OCI-LY1 (cell line): ENCODE results near the gene ARL8B.

ENCODE experiments used
- H2AFZ ChIP-seq: fragments of 200-600 bp; sonication (generic), shearing (Covaris generic); 2 replicates; pipeline ENCODE4 v1.6.0; 2014; ENCODE audit warnings: antibody characterized with exemption, mild to moderate bottlenecking, low read length
- H3F3A ChIP-seq: fragments of 200-600 bp; sonication (generic), shearing (Covaris generic); 2 replicates; pipeline ENCODE4 v1.6.0; 2014; ENCODE audit warnings: mild to moderate bottlenecking, antibody characterized with exemption, low read length, moderate library complexity; ENCODE audit not compliant: insufficient read depth
- H3K27ac ChIP-seq: fragments of 200-600 bp; sonication (generic); 2 replicates; pipeline ENCODE4 v1.5.1; 2014; ENCODE audit warnings: low read length, mixed run types, mild to moderate bottlenecking, low read depth; ENCODE audit not compliant: poor library complexity, severe bottlenecking
- H3K27me3 ChIP-seq: fragments of 200-600 bp; sonication (generic); 2 replicates; pipeline ENCODE4 v1.6.0; 2014; ENCODE audit warnings: antibody characterized with exemption, mild to moderate bottlenecking, low read length, moderate library complexity; ENCODE audit not compliant: insufficient read depth
- H3K36me3 ChIP-seq: fragments of 200-600 bp; sonication (generic); 2 replicates; pipeline ENCODE4 v1.6.1; 2014; ENCODE audit warnings: mild to moderate bottlenecking, antibody characterized with exemption, low read length, moderate library complexity, mixed read lengths; ENCODE audit not compliant: insufficient read depth
- H3K4me1 ChIP-seq: fragments of 200-600 bp; sonication (generic); 2 replicates; pipeline ENCODE4 v1.5.1; 2014; ENCODE audit warnings: mild to moderate bottlenecking, low read length, moderate library complexity; ENCODE audit not compliant: insufficient read depth, severe bottlenecking
- H3K4me2 ChIP-seq: fragments of 200-600 bp; sonication (generic), shearing (Covaris generic); 2 replicates; pipeline ENCODE4 v1.6.1; 2014; ENCODE audit warnings: low read length
- H3K4me3 ChIP-seq: fragments of 200-600 bp; sonication (generic); 2 replicates; pipeline ENCODE4 v1.5.1; 2014; ENCODE audit warnings: low read length, low read depth, mild to moderate bottlenecking, mixed read lengths; ENCODE audit not compliant: poor library complexity, severe bottlenecking
- H3K79me2 ChIP-seq: fragments of 200-600 bp; shearing (Covaris generic); 2 replicates; pipeline ENCODE4 v1.6.1; 2016; ENCODE audit warnings: mixed run types, low read length, mixed read lengths; ENCODE audit not compliant: insufficient read depth
- H3K9ac ChIP-seq: fragments of 200-600 bp; sonication (generic), shearing (Covaris generic); 2 replicates; pipeline ENCODE4 v1.6.1; 2014; ENCODE audit warnings: mild to moderate bottlenecking, low read length, mixed read lengths
- H3K9me2 ChIP-seq: fragments of 200-600 bp; sonication (generic), shearing (Covaris generic); 2 replicates; pipeline ENCODE4 v1.6.1; 2014; ENCODE audit warnings: low read depth, mild to moderate bottlenecking, low read length, mixed read lengths
- H3K9me3 ChIP-seq: fragments of 200-600 bp; shearing (Covaris generic); 2 replicates; pipeline ENCODE4 v1.6.1; 2014; ENCODE audit warnings: low read length, mixed read lengths
- H4K20me1 ChIP-seq: fragments of 200-600 bp; sonication (generic), shearing (Covaris generic); 2 replicates; pipeline ENCODE4 v1.6.0; 2016; ENCODE audit warnings: mild to moderate bottlenecking, low read length; ENCODE audit not compliant: insufficient read depth
- CTCF ChIP-seq: fragments of 200-600 bp; sonication (generic), shearing (Covaris generic); IDR thresholded peaks from 2 replicates; pipeline ENCODE4 v1.5.1; 2017; ENCODE audit warnings: mild to moderate bottlenecking, antibody characterized with exemption, low read length, moderate library complexity, mixed read lengths
- EZH2 ChIP-seq: fragments of 200-600 bp; sonication (generic), shearing (Covaris generic); IDR thresholded peaks from 2 replicates; pipeline ENCODE4 v1.8.0; 2017; ENCODE audit warnings: borderline replicate concordance, mixed run types, mild to moderate bottlenecking, antibody characterized with exemption, low read length, moderate library complexity, mixed read lengths

Gene ARL8B

DNA sequence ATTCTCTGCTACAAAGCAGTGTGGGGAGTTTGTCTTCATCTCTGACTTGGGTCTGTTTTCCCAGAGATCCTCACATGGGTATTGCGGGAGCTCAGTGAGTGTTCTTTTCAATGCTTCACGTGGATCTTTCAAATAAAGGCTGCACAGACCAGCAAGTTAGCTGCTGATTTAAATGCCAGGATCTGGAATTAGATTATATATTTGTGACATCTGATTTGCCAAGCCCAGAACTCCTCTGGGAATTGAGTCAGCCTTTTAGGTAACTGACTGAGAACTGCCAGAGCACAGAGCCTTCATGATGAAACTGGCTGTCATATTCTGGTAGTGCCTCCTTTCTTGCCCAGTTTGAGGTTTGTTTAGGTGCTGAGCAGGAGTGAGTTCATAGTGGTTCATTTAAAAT is 80.1 kb downstream of the ARL8B start:
- Histone ChIP-seq H3K9ac (no peak overlapping the region), H3K27ac (no peak overlapping the region), H3F3A (no peaks in the 10 kb centered on the region), H3K9me3 (no peaks in the 10 kb centered on the region), H3K4me1 (peaks cover 24% of the 10 kb centered on the region), H3K4me3 (no peak overlapping the region), H3K4me2 (no peak overlapping the region), H3K79me2 (0 out of 2 replicates have a peak, but pooled peaks cover 11% of the 10 kb centered on the region), H3K27me3 (no peaks in the 10 kb centered on the region), H3K9me2 (no peaks in the 10 kb centered on the region), H4K20me1 (no peaks in the 10 kb centered on the region), H3K36me3 (peaks cover 89% of the 10 kb centered on the region), H2AFZ (no peak overlapping the region)
- no peak for TF ChIP-seq EZH2
- TF ChIP-seq CTCF, result no peak

DNA sequence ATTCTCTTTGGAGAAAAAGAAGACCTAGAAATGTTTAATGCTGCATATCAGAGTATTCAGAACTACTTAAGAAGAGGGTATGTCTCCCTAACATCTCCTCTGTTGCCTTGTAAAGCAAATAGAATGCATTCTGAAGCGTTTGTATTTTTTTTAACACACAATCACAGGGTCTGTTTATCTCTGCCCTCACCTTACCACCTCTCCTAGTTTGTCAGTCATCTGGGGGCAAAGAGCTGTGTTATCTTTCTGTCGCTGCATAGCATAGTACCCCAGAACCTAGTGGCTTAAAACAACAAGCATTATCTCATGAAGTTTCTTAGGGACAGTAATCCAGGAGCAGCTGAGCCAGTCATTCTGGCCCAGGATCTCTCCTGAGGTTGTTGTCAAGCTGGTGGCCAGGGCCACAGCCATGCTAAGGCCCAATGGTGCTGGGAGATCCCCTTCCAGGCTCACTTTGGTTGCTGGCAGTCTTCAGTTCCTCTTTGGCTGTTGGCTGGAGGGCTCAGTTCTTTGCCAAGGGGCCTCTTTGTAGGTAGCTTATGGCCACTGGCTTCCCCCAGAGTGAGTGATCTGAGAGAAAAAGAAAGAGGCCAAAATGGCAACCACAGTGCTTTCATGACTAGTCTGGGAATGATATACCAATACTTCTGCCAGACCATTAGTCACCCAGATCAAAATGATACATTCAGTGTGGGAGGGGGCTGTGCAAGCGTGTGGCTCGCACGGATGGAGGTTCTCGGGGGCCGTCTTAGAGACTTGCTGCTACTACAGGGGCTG is 83.3 kb downstream of the ARL8B start:
- Histone ChIP-seq H3K27ac (no peak overlapping the region), H3K4me2 (no peak overlapping the region), H3K79me2 (no peaks in the 10 kb centered on the region)

GRCh38 chr3:5210926-5211325 is 88.8 kb downstream of the ARL8B start:
- Histone ChIP-seq H3K4me1 (no peaks in the 10 kb centered on the region), H3K9ac (no peak overlapping the region), H3K4me3 (no peak overlapping the region), H3K4me2 (no peak overlapping the region), H3F3A (no peaks in the 10 kb centered on the region), H3K36me3 (peaks cover 98% of the 10 kb centered on the region), H4K20me1 (no peaks in the 10 kb centered on the region), H3K9me3 (no peaks in the 10 kb centered on the region), H3K9me2 (no peaks in the 10 kb centered on the region), H3K79me2 (no peaks in the 10 kb centered on the region), H3K27ac (no peak overlapping the region), H2AFZ (no peak overlapping the region), H3K27me3 (no peaks in the 10 kb centered on the region)
- TF ChIP-seq EZH2 (no peak), CTCF (no peak)

More for the DNA sequence above, 83.3 kb downstream of the ARL8B start:
- Histone ChIP-seq H2AFZ (no peak overlapping the region), H4K20me1 (no peaks in the 10 kb centered on the region), H3K4me1 (no peaks in the 10 kb centered on the region), H3K9me2 (no peaks in the 10 kb centered on the region), H3F3A (no peaks in the 10 kb centered on the region), H3K27me3 (no peaks in the 10 kb centered on the region), H3K9me3 (no peaks in the 10 kb centered on the region), H3K9ac (no peak overlapping the region), H3K4me3 (no peak overlapping the region), H3K36me3 (peaks cover 95% of the 10 kb centered on the region)
- TF ChIP-seq CTCF (no peak), EZH2 (no peak)
